Adrenal gland (tissue), 12 donors: ENCODE data around the gene EEF1AKMT3. TPM values are rescaled to one million over a fixed set of nuclear protein-coding genes. Genes with fewer than 3 reads are reported as not detected.
A peak's percentile ranks its signal among the peaks of the same experiment; 100 is the strongest.
"Not testable (repeated sequence)": the region's sequence is repeated elsewhere in the genome, so short reads cannot be mapped to it uniquely, and the experiment has no call there.

ENCODE experiments used
- DNase-seq, 7 donors: peaks; one replicate each; pipeline ENCODE4 v3.0.0-alpha.2; 2019 to 2020
- H3K27ac ChIP-seq, 5 donors: fragments of 200-600 bp; sonication (generic) in 4 of 5; 1 replicate in 3 of 5; 2 replicates in 2 of 5; pipeline versions ENCODE4 v1.5.1 to v1.8.0; 2016 to 2020; ENCODE audit warnings: mild to moderate bottlenecking in 1 of 5
- H3K27me3 ChIP-seq: fragments of 200-600 bp; 2 replicates; pipeline ENCODE4 v1.8.0; 2021
- H3K36me3 ChIP-seq, 2 donors: fragments of 200-600 bp; replicated peaks in 1 of 2; 1 replicate in 1 of 2; 2 replicates in 1 of 2; pipeline versions ENCODE4 v1.5.1 to v1.8.0; 2018 to 2022
- H3K4me1 ChIP-seq, 2 donors: fragments of 200-600 bp; replicated peaks in 1 of 2; 1 replicate in 1 of 2; 2 replicates in 1 of 2; pipeline versions ENCODE4 v1.5.1 to v1.8.0; 2018 to 2021
- H3K4me3 ChIP-seq, 4 donors: fragments of 200-600 bp; sonication (generic) in 3 of 4; one replicate each; pipeline ENCODE4 v1.5.1; 2016 to 2018
- H3K9me3 ChIP-seq, 3 donors: fragments of 200-600 bp; sonication (generic) in 1 of 3; replicated peaks in 1 of 3; 1 replicate in 2 of 3; 2 replicates in 1 of 3; pipeline versions ENCODE4 v1.5.1 to v1.8.0; 2016 to 2021
- CTCF ChIP-seq, 6 experiments: fragments of 450-650 bp in 4 of 6; fragments of 200-600 bp in 2 of 6; sonication (generic) in 1 of 6; IDR thresholded peaks; 1 replicate in 5 of 6; 2 replicates in 1 of 6; pipeline versions ENCODE4 v1.5.1 to v1.8.0; 2016 to 2021; ENCODE audit warnings: antibody characterized with exemption in 6 of 6, mild to moderate bottlenecking in 2 of 6, moderate library complexity in 1 of 6
- POLR2A ChIP-seq, 2 donors: fragments of 450-650 bp; IDR thresholded peaks; one replicate each; pipeline ENCODE4 v1.6.1; 2017; ENCODE audit warnings: antibody characterized with exemption in 2 of 2, mild to moderate bottlenecking in 2 of 2, moderate library complexity in 1 of 2
- WGBS, 4 donors: extraction: QIAGEN DNeasy Blood & Tissue Kit in 2 of 4; methylation state at CpG; one replicate each; pipeline versions ENCODE4 v1.1.5 to v1.1.7; 2013 to 2017; 5-methylcytosine and 5-hydroxymethylcytosine counted together
- intact Hi-C, 2 donors: fragments of 100-400 bp; cut with DNase I; formaldehyde crosslinking; loops; one replicate each; pipeline versions ENCODE4 v1.14.1 to v1.15.0; 2022 to 2023
- polyA plus RNA-seq, 3 donors: library from polyadenylated mRNA; stranded (reverse); fragments of 200-250 nt in 2 of 3; fragments of 350-450 nt in 1 of 3; fragmentation: Illumina TruSeq in 1 of 3; extraction: RNeasy Lipid Tissue Mini Kit (QIAGEN cat#74804) in 1 of 3; gene quantifications; one replicate each; pipeline ENCODE4 v1.2.3, GENCODE V29; 2013 to 2014
- total RNA-seq, 9 donors: library from RNA; depleted of rRNA in 4 of 9; stranded (reverse); fragments of >200 nt in 4 of 9; fragments of 120-200 nt in 1 of 9; fragmentation: NEBNext Ultra II Directional in 1 of 9; extraction: Animal tissue kit (Norgen Biotek cat#: 25700) in 1 of 9; gene quantifications; one replicate each; pipeline versions ENCODE4 v1.1.0 to v1.2.4, GENCODE V29; 2013 to 2023
- donor health status: healthy with polysubstance abuse.
- donor health status: Bipolar disorder and iron deficiency.
- donor health status: DM: yes; HTN: yes; CAD: no.
- donor health status: DM: no; HTN: no; CAD: no.
- donor health status: DM: no; HTN: no; CAD: no.
- donor health status: DM: yes; HTN: yes; CAD: no.

Gene EEF1AKMT3
- total and polyA plus RNA-seq, 12 donors, result 2.4 to 35.9 (median 8.8) TPM

GRCh38 chr12:57769594-57769993 is 2.8 kb upstream of the EEF1AKMT3 start:
- TF ChIP-seq CTCF (IDR thresholded peaks at IDR 0.05) (no peak), POLR2A (IDR thresholded peaks at IDR 0.05) (no peak)
- WGBS, 4 donors, result 94 to 97% (median 96%) methylated on average over 10 to 11 of the region's 11 CpGs
- intact Hi-C loops, result no loop called here
- H3K27me3 ChIP-seq, result no peaks in the 10 kb centered on the region
- no peaks in the 10 kb centered on the region for H3K9me3 ChIP-seq
- H3K36me3 ChIP-seq, result no peaks in the 10 kb centered on the region
- peaks cover 36 to 42% of the 10 kb centered on the region in 2 donors for H3K4me1 ChIP-seq
- H3K27ac ChIP-seq, result no peak overlapping the region
- no peak overlapping the region for H3K4me3 ChIP-seq
- no peak for DNase-seq

- Histone ChIP-seq H3K4me1 (peaks cover 26 to 30% of the 10 kb centered on the region in 2 donors), H3K27me3 (no peaks in the 10 kb centered on the region), H3K27ac (peak overlapping the region in 2 of 5 donors; percentile 93), H3K4me3 (no peak overlapping the region), H3K9me3 (no peaks in the 10 kb centered on the region), H3K36me3 (no peaks in the 10 kb centered on the region)
- no peak for TF ChIP-seq CTCF (IDR thresholded peaks at IDR 0.05)
- TF ChIP-seq POLR2A (IDR thresholded peaks at IDR 0.05), result no peak
- WGBS, 4 donors, result 81 to 93% (median 82%) methylated on average over 4 of the region's 4 CpGs
- intact Hi-C loops, result loop anchor here in 1 of 2 donors (5.0 kb wide), 1 partner anchor 43 kb away; no protein-coding TSS in a partner anchor
- no peak for DNase-seq
These were observed 1.7 kb upstream of the EEF1AKMT3 start for GRCh38 chr12:57770734-57771133.

GRCh38 chr12:57771236-57771872 is 1.1 kb upstream of the EEF1AKMT3 start:
- TF ChIP-seq CTCF (IDR thresholded peaks at IDR 0.05) (no peak), POLR2A (IDR thresholded peaks at IDR 0.05) (no peak)
- DNase-seq, result peak; percentile 86 to 94 (median 93)
- whole genome bisulfite sequencing, 4 donors, result 1 to 2% (median 2%) methylated on average over 16 of the region's 16 CpGs

GRCh38 chr12:57771873-57772428 is 463 bp upstream of the EEF1AKMT3 start, which contains the start of gene METTL1:
TSS of gene METTL1 (minus strand) at chr12:57772105. CDS start at chr12:57772083, 22 bp downstream.
- TF ChIP-seq POLR2A (IDR thresholded peaks at IDR 0.05), result peak; percentile 53 to 75
- TF ChIP-seq CTCF (IDR thresholded peaks at IDR 0.05), result peak in 1 of 6 experiments; percentile 16
- WGBS, 4 donors, result 0% methylated on average over 12 to 28 of the region's 28 CpGs
- Histone ChIP-seq H3K4me1 (peaks cover 15 to 18% of the 10 kb centered on the region in 2 donors), H3K27me3 (no peaks in the 10 kb centered on the region), H3K4me3 (peak within 1 kb of the TSS; percentile 25 to 94 (median 54)), H3K36me3 (no peaks in the 10 kb centered on the region), H3K9me3 (no peaks in the 10 kb centered on the region), H3K27ac (peak within 1 kb of the TSS; percentile 61 to 94 (median 93))
- intact Hi-C loops, result loop anchor here in 1 of 2 donors (5.0 kb wide), 1 partner anchor 45 kb away; no protein-coding TSS in a partner anchor
- peak; percentile 93 to 99 (median 97) for DNase-seq

More at GRCh38 chr12:57771236-57771872, 1.1 kb upstream of the EEF1AKMT3 start:
- Histone ChIP-seq H3K9me3 (no peaks in the 10 kb centered on the region), H3K27ac (peak overlapping the region; percentile 61 to 94 (median 93)), H3K36me3 (no peaks in the 10 kb centered on the region), H3K4me3 (peak overlapping the region in 3 of 4 donors; percentile 38 to 94 (median 71)), H3K27me3 (no peaks in the 10 kb centered on the region), H3K4me1 (peaks cover 20 to 24% of the 10 kb centered on the region in 2 donors)
- intact Hi-C loops, result loop anchor here in 1 of 2 donors (5.0 kb wide), 1 partner anchor 44 kb away; no protein-coding TSS in a partner anchor

GRCh38 chr12:57774634-57775033 is 2.2 kb downstream of the EEF1AKMT3 start:
- peaks cover 12 to 18% of the 10 kb centered on the region in 2 donors for H3K4me1 ChIP-seq

More at GRCh38 chr12:57774634-57775033, 2.2 kb downstream of the EEF1AKMT3 start:
- H3K9me3 ChIP-seq, H3K27me3 ChIP-seq, H3K36me3 ChIP-seq, H3K4me3 ChIP-seq, DNase-seq, H3K27ac ChIP-seq: not testable (repeated sequence)
- intact Hi-C loops, result loop anchor here in 1 of 2 donors (5.0 kb wide), 1 partner anchor 47 kb away; no protein-coding TSS in a partner anchor
- WGBS, 4 donors, result 90 to 97% (median 94%) methylated on average over 7 to 11 of the region's 11 CpGs
